ENCODE results near the gene SETD5. TPM values are rescaled to one million over a fixed set of nuclear protein-coding genes. Genes with fewer than 3 reads are reported as not detected.
A peak's percentile ranks its signal among the peaks of the same experiment; 100 is the strongest.

The SETD5 gene
- total RNA-seq, 1 donor from 2014 or later = 192 TPM

- Mint-ChIP-seq H3K9me3 (no peaks in the 10 kb centered on the region), H3K4me3 (peak overlapping the region; percentile 69), H3K27ac (peak overlapping the region; percentile 91), H3K27me3 (no peaks in the 10 kb centered on the region), H3K36me3 (no peaks in the 10 kb centered on the region), H3K4me1 (ENCODE audit: unreplicated experiment) (peaks cover 34% of the 10 kb centered on the region)
- peak; percentile 72 for DNase-seq (ENCODE audit: extremely low spot score, unreplicated experiment)
- peak; percentile 95 for TF ChIP-seq CTCF (conservative IDR thresholded peaks at IDR 0.05)
These were observed 44.3 kb upstream of the SETD5 start for GRCh38 chr3:9352917-9353752.

- peak overlapping the region; percentile 95 for H3K4me3 Mint-ChIP-seq
- no peaks in the 10 kb centered on the region for H3K9me3 Mint-ChIP-seq
- no peak for DNase-seq (ENCODE audit: extremely low spot score, unreplicated experiment)
- no peaks in the 10 kb centered on the region for H3K27me3 Mint-ChIP-seq
- peak overlapping the region; percentile 80 for H3K27ac Mint-ChIP-seq
- peaks cover 19% of the 10 kb centered on the region for H3K4me1 Mint-ChIP-seq (ENCODE audit: unreplicated experiment)
- no peak for TF ChIP-seq CTCF (conservative IDR thresholded peaks at IDR 0.05)
- peaks cover 13% of the 10 kb centered on the region for H3K36me3 Mint-ChIP-seq
These were observed 35.6 kb upstream of the SETD5 start for GRCh38 chr3:9361691-9362388.

- peak within 1 kb of the TSS; percentile 95 for H3K4me3 Mint-ChIP-seq
- peak within 1 kb of the TSS; percentile 99 for H3K27ac Mint-ChIP-seq
- peak; percentile 95 for DNase-seq (ENCODE audit: extremely low spot score, unreplicated experiment)
- no peaks in the 10 kb centered on the region for H3K9me3 Mint-ChIP-seq
- H3K27me3 Mint-ChIP-seq = no peaks in the 10 kb centered on the region
- H3K36me3 Mint-ChIP-seq = peaks cover 13% of the 10 kb centered on the region
- peaks cover 19% of the 10 kb centered on the region for H3K4me1 Mint-ChIP-seq (ENCODE audit: unreplicated experiment)
- no peak for TF ChIP-seq CTCF (conservative IDR thresholded peaks at IDR 0.05)
These were observed 34.5 kb upstream of the SETD5 start, which contains the start of gene THUMPD3 for GRCh38 chr3:9362731-9363530. Gene THUMPD3, plus strand, starts transcription at chr3:9363054. Its CDS starts 2,015 bp downstream, at chr3:9365069.

- Mint-ChIP-seq H3K4me3 (no peak overlapping the region), H3K27ac (no peak overlapping the region), H3K4me1 (ENCODE audit: unreplicated experiment) (peaks cover 9% of the 10 kb centered on the region), H3K27me3 (no peaks in the 10 kb centered on the region), H3K9me3 (no peaks in the 10 kb centered on the region), H3K36me3 (peaks cover 33% of the 10 kb centered on the region)
- DNase-seq (ENCODE audit: extremely low spot score, unreplicated experiment) = no peak
- no peak for TF ChIP-seq CTCF (conservative IDR thresholded peaks at IDR 0.05)
These were observed 27.9 kb upstream of the SETD5 start for GRCh38 chr3:9369508-9369907.

- TF ChIP-seq CTCF (conservative IDR thresholded peaks at IDR 0.05) = no peak
- Mint-ChIP-seq H3K27ac (no peak overlapping the region), H3K27me3 (no peaks in the 10 kb centered on the region), H3K9me3 (no peaks in the 10 kb centered on the region), H3K4me3 (no peak overlapping the region), H3K4me1 (ENCODE audit: unreplicated experiment) (no peaks in the 10 kb centered on the region), H3K36me3 (peaks cover 50% of the 10 kb centered on the region)
- no peak for DNase-seq (ENCODE audit: extremely low spot score, unreplicated experiment)
These were observed 23.9 kb upstream of the SETD5 start for GRCh38 chr3:9373465-9373864.
